ENCODE data around the gene NCKAP5. TPM values are rescaled to one million over a fixed set of nuclear protein-coding genes. Genes with fewer than 3 reads are reported as not detected.

NCKAP5 gene
- polyA plus RNA-seq, 3 donors: not detected

DNA sequence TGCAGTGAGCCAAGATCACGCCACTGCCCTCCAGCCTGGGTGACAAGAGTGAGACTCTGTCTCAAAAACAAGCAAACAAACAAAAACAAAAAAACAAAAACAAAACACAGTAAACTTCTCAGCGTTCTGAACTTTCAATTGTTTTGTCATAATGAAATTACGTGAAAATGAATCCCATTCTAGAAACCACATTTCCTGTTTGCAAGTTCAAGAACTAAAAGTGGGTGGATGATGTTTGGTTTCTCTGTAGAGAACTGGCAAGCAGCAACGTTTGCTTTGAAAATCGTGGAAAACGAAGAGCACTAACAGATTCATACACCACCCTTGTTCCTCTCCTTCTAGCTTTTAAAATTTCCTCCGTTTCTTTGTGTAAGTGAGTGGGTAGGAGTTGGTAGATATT is 672.2 kb downstream of the NCKAP5 start:
- Histone ChIP-seq H3K79me2 (ENCODE audit: insufficient read depth, low read length) (no peaks in the 10 kb centered on the region), H3K9me3 (replicated peaks in 1 of 2; ENCODE audit: control insufficient read depth in 1 of 2, insufficient read depth in 1 of 2, low read length in 2 of 2) (no peaks in the 10 kb centered on the region), H2AFZ (ENCODE audit: insufficient read depth, low read depth, low read length, poor library complexity, severe bottlenecking) (no peak overlapping the region), H3K27me3 (ENCODE audit: control insufficient read depth in 2 of 2, insufficient read depth in 2 of 2, low read length in 2 of 2) (no peaks in the 10 kb centered on the region), H3K4me3 (replicated peaks in 1 of 3; ENCODE audit: low read depth in 2 of 3, low read length in 3 of 3) (no peak overlapping the region), H3K27ac (ENCODE audit: low read depth in 1 of 2, low read length in 2 of 2) (no peak overlapping the region), H3K36me3 (replicated peaks in 1 of 2; ENCODE audit: control insufficient read depth in 1 of 2, insufficient read depth in 2 of 2, low read length in 2 of 2) (no peaks in the 10 kb centered on the region), H3K4me1 (ENCODE audit: control insufficient read depth in 1 of 2, insufficient read depth in 2 of 2, low read length in 2 of 2) (no peaks in the 10 kb centered on the region), H4K20me1 (ENCODE audit: insufficient read depth, low read length) (no peaks in the 10 kb centered on the region), H3K4me2 (replicated peaks; ENCODE audit: extremely low read depth, low read length, poor library complexity, severe bottlenecking) (no peak overlapping the region), H3K9ac (ENCODE audit: insufficient read depth, low read length, poor library complexity, severe bottlenecking) (no peak overlapping the region)
- no peaks in the 10 kb centered on the region for H3K4me1 Mint-ChIP-seq
- H3K36me3 Mint-ChIP-seq: no peaks in the 10 kb centered on the region
- DNase-seq: no peak
- no peak overlapping the region for H3K27ac Mint-ChIP-seq
- WGBS (ENCODE audit: insufficient coverage): no CpG with 5 or more reads among the region's 7 CpGs
- H3K27me3 Mint-ChIP-seq (ENCODE audit: low read depth in 3 of 3): no peaks in the 10 kb centered on the region
- intact Hi-C loops (cut with micrococcal nuclease): no loop called here
- TF ChIP-seq, protein P1, sequence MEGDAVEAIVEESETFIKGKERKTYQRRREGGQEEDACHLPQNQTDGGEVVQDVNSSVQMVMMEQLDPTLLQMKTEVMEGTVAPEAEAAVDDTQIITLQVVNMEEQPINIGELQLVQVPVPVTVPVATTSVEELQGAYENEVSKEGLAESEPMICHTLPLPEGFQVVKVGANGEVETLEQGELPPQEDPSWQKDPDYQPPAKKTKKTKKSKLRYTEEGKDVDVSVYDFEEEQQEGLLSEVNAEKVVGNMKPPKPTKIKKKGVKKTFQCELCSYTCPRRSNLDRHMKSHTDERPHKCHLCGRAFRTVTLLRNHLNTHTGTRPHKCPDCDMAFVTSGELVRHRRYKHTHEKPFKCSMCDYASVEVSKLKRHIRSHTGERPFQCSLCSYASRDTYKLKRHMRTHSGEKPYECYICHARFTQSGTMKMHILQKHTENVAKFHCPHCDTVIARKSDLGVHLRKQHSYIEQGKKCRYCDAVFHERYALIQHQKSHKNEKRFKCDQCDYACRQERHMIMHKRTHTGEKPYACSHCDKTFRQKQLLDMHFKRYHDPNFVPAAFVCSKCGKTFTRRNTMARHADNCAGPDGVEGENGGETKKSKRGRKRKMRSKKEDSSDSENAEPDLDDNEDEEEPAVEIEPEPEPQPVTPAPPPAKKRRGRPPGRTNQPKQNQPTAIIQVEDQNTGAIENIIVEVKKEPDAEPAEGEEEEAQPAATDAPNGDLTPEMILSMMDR (IDR thresholded peaks at IDR 0.05): no peak
- H3K9me3 Mint-ChIP-seq: peaks cover 0 to 5% (median 0%) of the 10 kb centered on the region in 7 donors
- H3K4me3 Mint-ChIP-seq: no peak overlapping the region

DNA sequence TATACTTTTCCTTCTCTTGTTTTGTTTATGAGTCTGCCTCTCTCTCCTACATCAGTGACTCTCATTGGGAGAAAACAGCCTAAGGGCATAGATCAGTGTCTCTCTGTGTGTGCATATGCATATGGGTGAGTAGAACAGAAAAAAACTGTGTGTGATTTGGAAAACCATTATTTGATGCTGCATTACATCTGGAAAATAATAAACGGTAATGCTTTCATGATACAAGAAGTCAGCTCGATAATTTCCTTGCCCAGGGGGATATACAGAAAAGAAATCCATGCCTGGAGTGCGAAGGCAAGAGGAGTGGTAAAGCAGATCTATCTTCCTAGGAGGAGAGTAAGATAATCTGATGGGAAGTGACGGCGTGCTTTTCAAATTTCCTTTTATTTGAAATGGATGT is 676.8 kb downstream of the NCKAP5 start:
- Histone ChIP-seq H3K4me3 (replicated peaks in 1 of 3; ENCODE audit: low read depth in 2 of 3, low read length in 3 of 3) (no peak overlapping the region), H3K27me3 (ENCODE audit: control insufficient read depth in 2 of 2, insufficient read depth in 2 of 2, low read length in 2 of 2) (no peaks in the 10 kb centered on the region), H3K9me3 (replicated peaks in 1 of 2; ENCODE audit: control insufficient read depth in 1 of 2, insufficient read depth in 1 of 2, low read length in 2 of 2) (peaks cover 0 to 4% of the 10 kb centered on the region in 2 donors), H3K4me2 (replicated peaks; ENCODE audit: extremely low read depth, low read length, poor library complexity, severe bottlenecking) (no peak overlapping the region), H3K4me1 (ENCODE audit: control insufficient read depth in 1 of 2, insufficient read depth in 2 of 2, low read length in 2 of 2) (no peaks in the 10 kb centered on the region), H4K20me1 (ENCODE audit: insufficient read depth, low read length) (no peaks in the 10 kb centered on the region), H2AFZ (ENCODE audit: insufficient read depth, low read depth, low read length, poor library complexity, severe bottlenecking) (no peak overlapping the region), H3K79me2 (ENCODE audit: insufficient read depth, low read length) (no peaks in the 10 kb centered on the region), H3K9ac (ENCODE audit: insufficient read depth, low read length, poor library complexity, severe bottlenecking) (no peak overlapping the region), H3K27ac (ENCODE audit: low read depth in 1 of 2, low read length in 2 of 2) (no peak overlapping the region), H3K36me3 (replicated peaks in 1 of 2; ENCODE audit: control insufficient read depth in 1 of 2, insufficient read depth in 2 of 2, low read length in 2 of 2) (no peaks in the 10 kb centered on the region)
- H3K4me1 Mint-ChIP-seq: no peaks in the 10 kb centered on the region
- peaks cover 0 to 3% (median 0%) of the 10 kb centered on the region in 7 donors for H3K9me3 Mint-ChIP-seq
- no peaks in the 10 kb centered on the region for H3K27me3 Mint-ChIP-seq (ENCODE audit: low read depth in 3 of 3)
- no peaks in the 10 kb centered on the region for H3K36me3 Mint-ChIP-seq
- no peak for DNase-seq
- TF ChIP-seq, protein P1 (IDR thresholded peaks at IDR 0.05): no peak
- intact Hi-C loops (cut with micrococcal nuclease): no loop called here
- no peak overlapping the region for H3K27ac Mint-ChIP-seq
- 90% methylated on average over 5 of the region's 5 CpGs for WGBS (ENCODE audit: insufficient coverage)
- H3K4me3 Mint-ChIP-seq: no peak overlapping the region
